GM19328 (cell line): ENCODE data around the gene TP53I13.

ENCODE experiments used
- ATAC-seq: cut with Tn5 transposase; IDR thresholded peaks from one replicate; pipeline ENCODE4 v1.9.1; 2021; ENCODE audit warnings: mild to moderate bottlenecking, moderate library complexity; ENCODE audit not compliant: unreplicated experiment

The TP53I13 gene

DNA sequence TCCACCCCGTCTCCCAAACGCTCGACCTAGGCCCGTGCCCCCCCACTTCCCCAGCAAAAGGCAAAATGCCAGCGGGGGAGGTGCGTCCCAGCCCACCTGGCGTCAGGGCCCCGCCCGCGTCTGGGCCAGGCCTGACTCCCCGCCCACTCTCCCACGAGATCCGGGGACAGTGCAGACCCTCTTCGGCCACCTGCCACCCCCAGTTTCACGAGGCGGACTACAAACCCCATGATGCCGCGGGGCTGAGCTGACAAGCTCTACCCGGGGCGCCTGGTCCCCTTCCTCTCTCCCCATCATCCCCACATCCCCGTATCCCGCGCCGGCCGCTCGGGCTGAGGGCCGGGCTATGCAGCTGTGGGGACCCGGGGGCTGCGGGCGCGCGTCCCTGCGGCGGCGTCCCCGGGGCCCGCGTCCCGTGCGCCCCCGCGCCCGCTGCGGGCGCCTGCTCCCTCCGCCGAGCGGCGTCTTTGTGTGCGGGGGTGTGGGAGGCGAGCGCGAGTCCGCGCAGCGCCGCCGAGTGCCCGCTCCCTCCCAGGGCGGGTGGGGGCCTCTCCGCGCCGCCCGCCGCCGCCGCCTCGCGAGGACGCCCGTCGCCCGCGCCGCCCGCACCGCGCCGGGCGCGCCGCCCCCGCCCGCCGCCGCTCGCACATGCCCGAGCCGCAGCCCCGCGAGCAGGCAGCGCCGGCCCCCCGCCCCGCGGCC is 24.5 kb downstream of the TP53I13 start, which contains the start of gene ANKRD13B:
TSS of gene ANKRD13B (plus strand) at position 283 of the 702 bp plus-strand sequence. CDS start 490 bp downstream, outside the sequence.
- ATAC-seq, result no peak

DNA sequence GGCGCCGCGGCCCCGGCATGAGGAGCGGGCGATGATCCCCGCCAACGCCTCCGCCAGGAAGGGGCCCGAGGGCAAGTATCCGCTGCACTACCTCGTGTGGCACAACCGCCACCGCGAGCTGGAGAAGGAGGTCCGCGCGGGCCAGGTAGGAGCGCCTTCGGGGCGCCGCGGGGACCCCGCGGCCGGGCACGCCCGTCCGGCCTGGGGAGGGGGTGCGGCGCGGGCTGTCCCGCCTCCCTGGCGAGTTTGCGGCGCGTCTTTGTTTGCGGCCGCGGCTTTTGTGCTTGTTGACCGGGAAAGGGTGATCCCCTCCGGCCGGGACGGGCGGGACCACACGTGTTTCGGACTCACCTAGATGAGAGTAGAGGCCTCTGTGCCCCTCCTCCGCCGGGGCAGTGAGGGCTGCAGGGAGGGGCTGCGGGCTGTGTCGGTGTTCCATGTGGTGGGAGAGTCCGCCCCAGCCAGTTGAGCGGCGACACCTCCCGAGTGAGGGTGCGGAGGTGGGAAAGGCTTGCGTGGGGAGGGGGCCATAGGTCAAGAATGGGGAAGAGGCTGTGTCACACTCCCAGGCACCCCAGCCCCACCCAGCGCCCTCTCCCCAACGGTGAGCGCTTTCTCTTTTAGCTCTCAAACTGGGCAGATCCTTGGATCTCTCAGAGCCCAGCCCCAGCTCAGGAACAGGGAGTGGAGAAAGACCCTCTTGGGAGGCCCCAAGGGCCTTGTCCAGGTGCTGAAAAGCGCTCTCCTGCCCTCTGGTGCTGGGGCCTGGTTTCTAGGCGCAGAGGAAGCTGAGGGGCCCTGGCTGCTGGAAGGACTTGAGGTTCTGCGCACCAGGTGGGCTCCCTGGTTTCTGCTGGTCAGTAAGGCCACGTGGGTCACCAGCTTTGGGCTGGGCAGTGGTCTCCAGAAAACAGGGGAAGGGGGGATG is 25.4 kb downstream of the TP53I13 start:
- no peak for ATAC-seq

DNA sequence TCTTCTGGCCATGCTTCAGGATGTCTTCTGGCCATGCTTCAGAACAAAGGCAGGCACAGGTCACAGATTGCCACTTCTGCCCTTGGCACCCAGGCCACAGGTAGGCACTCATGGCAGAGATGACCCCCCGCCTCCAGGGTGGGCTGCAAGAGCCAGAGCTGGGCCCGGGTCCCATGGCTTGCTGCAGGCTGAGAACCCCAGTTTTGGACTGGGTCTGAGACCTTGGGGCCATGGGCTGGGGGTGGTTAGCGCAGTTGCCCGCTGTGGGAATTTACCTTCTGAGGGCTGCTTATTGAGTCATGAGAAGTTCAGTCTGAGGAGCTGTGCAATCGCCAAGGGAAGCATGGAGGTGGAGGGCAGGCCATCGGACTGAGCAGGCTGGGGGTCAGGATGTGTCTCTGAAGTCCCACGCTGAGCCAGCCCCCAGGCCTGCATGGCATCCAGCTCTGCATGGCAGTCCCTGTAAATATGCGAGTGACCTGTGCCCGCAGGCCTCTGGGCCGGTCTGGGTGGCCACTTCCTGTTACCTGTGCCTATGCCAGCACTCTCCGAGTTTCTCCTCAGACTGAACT is 26.1 kb downstream of the TP53I13 start:
- ATAC-seq, result no peak

DNA sequence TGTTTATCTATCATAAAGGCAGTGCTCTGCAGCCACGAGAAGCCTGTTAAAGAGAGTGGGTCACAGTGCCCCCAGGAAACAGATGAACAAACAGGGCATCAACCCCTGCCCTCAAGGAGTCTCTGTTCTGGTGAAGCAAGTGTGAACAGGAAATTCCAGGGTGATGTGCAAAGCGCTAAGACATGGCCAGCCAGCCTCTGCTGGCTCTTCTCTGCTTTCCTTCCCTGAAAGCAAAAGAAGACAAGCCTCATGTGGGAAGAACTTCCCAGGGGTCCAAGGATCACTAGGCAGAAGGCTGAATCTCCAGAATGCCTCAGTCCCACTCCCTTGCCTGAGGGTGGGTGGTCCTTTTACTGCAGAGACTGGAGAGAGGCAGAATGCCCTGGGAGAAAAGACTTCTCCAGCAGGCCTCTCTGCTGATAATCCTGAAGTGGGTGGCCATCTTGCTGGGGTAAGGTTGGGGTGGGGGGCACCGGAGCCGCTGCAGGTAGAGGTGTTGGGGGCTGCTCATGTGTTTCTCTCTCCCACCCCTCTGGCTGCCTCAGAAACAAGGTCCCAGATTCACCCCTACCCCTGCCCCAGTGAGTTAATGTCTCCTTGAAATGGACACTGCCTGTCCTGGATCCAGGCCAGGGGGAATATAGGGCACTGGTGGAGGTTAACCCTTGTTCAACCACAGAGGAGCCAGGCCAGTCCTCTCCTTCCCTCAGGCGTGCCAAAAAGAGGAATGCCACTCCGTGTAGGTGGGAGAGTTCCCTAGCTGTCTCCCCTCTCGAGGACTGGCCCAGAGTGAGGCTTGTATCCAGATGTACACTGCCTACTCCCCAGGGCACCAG is 26.8 kb downstream of the TP53I13 start:
- no peak for ATAC-seq

DNA sequence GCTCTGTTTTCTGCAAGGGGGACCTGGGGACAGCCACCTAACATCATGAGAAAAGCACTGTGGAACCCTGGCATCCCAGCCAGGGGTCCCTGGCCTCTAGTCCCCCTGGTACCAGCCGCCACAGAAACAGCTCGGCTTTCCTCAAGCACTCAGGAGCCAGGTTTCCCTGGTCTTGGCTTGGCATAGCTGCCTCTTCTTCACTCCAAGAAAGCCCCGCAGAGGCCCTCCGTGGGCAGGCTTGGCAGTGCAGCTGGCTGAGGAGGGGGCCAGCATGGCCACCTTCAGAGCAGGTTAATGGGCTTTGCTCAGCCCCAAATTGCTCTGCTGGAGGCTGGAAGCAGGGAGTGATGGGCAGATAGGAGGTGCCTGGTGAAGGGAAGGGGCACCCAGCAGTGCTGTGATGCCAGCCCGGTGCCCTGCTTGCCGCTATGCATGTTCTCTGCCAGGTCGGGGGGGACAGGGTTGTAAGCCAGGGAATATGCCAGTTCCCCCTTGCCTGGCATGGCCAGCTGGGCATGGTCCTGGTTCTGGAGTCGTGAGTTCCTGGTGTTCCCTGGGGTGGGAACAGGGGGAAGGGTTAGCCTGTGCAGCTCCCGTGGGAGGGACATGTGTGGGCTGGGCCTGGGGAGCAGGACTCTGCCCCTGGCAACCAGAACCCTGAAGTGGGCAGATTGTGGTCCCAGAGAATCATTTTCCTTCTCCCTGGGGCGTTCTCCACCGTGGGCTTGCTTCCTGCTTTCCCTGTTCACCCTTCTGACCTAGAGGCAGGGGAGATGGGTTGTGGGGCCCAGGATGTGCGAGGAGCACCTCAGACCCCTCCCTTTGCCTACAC is 27.7 kb downstream of the TP53I13 start:
- ATAC-seq, result no peak

DNA sequence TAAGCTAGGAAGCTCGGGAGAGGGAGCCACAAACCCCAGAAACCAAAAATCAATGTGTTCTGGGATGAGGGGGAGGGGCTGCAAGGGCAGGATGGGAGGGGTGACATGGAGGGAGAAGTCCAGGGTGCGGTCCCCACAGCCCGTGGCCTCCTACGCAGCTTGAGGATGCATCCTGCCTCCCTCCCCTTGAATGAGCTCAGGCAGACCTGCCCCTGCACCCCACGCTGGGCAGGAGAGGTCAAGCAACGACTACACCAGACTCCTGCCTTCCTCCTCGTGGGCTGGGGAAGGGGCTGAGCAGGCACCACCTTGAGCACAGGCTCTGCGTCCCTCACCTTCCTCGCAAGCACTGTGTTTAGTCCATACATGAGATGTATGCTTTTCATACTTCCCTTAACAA is 28.3 kb downstream of the TP53I13 start:
- ATAC-seq, result no peak

DNA sequence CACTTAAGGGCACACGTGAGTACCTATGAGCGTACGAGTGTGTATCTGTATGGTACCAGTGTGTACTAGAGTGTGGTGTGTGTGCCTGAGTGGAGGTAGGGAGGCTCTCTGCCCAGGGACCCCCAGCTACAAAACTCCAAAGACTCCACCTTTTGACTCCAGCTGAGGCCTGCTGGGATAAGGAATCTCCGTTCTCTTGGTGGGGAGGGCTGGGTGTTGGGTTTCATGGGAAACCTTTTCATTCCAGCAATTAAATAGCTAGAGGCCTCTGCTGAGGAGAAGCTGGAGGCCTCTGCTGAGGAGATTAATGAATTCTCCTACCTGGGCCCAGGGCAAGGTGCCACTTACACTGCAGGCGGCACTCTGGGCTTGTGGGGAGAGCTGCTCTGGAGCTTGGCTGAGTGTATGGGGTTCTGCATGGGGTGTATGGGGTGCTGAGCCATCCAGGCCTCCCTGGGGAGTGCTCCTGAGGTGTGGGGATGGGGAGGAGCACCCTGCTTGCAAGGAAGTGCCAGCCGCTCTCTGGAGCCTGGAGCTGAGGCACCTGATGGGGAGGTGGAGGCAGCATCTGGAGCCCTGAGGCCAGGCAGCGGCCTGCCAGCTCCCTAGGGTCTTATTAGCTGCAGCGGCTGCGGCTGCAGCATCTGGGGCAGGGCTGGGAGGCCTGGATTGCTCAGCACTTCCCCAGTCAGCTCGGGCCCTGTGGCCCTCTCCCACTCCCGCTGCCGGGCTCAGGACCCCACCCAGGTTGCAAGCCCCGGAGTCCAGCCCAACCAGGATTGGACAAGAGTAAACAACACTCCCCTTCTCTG is 29.1 kb downstream of the TP53I13 start:
- ATAC-seq, result no peak

DNA sequence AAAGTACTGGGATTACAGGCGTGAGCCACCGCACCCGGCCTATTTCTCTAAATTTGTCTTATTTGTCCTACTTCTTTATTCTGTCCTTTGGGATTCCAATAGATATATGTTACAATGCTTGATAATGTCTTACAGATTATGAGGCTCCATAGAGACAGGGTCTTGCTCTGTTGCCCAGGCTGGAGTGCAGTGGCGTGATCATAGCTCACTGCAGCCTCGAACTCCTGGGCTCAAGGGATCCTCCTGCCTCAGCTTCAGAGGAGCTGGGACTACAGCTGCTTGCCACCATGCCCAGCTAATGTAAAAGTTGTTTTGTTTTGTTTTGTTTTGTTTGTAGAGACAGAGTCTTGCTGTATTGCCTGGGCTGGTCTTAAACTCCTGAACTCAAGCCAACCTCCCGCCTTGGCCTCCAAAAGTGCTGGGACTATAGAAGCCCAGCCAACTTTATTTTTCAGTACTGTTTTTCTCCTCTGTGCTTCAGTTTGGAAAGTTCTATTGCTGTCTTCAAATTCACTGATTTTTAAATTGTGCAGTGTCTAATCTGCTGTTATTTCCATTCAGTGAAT is 34.7 kb downstream of the TP53I13 start:
- no peak for ATAC-seq

DNA sequence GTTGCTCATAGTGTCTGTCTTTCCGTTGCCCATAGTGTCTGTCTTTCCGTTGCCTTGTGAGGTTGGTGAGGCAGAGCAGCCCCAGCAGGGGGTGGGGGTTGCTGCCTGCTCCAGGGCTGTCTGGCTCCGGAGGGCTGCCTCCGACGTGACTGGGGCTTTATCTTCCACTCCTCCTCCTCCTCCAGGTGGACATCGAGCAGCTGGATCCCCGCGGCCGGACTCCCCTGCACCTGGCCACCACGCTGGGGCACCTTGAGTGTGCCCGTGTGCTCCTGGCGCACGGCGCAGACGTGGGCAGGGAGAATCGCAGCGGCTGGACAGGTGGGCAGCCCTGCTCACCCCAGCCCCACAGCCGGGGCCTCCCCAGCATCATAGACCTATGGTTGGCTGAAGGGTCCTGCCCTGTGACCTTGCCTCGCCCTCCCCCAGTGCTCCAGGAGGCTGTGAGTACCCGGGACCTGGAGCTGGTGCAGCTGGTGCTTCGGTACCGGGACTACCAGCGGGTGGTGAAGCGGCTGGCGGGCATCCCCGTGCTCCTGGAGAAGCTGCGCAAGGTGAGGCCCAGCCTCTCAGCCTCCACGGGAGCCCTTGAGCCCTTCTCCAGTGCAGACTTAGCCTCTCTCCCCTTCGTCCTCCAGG is 39.2 kb downstream of the TP53I13 start:
- no peak for ATAC-seq

DNA sequence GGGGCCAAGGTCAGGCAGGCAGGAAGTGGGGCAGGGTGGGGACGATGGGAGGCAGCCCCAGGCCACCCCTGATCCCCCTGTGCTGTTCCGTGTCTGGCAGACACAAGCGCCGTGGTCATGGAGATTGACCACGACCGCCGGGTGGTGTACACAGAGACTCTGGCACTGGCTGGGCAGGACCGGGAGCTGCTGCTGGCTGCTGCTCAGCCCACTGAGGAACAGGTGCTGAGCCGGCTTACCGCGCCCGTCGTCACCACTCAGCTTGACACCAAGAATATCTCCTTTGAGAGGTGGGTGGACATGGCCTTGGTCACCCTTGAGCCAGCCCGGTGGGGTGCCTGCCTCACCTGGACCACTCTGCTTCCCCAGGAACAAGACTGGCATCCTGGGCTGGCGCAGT is 40.5 kb downstream of the TP53I13 start:
- no peak for ATAC-seq

DNA sequence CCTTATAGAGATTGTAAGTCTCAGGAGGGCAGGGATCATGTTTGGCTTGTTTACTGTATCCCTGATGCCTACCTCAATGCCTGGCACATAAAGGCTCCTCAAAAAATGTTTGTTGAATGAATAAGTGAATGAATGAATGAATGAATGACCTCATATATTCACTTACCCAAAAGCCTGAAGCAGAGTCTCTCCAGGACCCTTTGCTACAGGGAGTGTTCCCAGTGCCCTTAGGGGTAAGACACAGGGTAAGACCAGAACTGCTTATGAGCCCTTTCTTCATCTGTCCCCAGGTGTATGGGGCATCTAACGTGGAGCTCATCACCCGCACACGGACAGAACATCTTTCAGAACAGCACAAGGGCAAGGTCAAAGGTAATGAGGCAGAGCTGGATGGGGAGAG is 41.9 kb downstream of the TP53I13 start:
- no peak for ATAC-seq

DNA sequence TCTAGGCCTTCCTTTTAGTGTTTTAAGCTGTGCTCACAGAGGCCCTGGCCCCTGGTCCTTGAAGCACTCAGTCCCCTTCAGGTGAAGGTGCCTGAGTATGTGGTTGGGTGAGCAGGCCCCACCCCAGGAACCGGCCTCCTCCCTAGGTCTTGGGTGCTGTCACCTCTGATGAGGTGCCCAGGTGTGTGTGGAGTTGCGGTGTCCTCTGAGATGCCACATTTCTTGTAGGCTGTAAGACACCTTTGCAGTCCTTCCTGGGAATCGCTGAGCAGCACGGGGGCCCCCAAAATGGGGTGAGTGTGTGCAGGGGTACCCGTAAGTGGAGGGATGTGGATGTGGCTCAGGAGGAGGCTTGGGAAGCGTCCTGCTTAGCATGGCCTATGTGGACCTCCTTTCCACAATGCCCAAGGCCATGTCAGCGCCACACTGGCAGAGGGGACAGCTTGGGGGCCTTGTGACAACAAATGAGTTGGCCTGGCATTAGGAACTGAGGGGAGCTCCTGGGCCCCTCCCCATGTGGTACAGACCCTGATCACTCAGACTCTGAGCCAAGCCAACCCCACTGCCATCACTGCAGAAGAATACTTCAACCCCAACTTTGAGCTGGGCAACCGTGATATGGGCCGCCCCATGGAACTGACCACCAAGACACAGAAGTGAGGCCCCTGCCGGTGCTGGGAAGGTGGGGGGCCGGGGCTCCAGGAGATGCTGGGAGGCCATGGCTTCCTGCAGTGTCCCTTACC is 43.0 kb downstream of the TP53I13 start:
- ATAC-seq, result no peak

DNA sequence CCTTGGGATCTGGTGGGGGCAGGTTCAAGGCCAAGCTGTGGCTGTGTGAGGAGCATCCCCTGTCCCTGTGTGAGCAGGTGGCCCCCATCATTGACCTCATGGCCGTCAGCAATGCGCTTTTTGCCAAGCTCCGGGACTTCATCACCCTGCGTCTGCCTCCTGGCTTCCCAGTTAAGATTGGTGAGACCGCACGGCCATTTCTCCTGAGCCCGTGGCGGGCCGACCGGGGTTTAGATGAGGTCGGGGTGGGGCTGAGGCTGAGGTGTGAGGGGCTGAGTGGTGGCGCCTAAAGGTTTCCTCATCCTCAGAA is 43.5 kb downstream of the TP53I13 start:
- ATAC-seq, result no peak

DNA sequence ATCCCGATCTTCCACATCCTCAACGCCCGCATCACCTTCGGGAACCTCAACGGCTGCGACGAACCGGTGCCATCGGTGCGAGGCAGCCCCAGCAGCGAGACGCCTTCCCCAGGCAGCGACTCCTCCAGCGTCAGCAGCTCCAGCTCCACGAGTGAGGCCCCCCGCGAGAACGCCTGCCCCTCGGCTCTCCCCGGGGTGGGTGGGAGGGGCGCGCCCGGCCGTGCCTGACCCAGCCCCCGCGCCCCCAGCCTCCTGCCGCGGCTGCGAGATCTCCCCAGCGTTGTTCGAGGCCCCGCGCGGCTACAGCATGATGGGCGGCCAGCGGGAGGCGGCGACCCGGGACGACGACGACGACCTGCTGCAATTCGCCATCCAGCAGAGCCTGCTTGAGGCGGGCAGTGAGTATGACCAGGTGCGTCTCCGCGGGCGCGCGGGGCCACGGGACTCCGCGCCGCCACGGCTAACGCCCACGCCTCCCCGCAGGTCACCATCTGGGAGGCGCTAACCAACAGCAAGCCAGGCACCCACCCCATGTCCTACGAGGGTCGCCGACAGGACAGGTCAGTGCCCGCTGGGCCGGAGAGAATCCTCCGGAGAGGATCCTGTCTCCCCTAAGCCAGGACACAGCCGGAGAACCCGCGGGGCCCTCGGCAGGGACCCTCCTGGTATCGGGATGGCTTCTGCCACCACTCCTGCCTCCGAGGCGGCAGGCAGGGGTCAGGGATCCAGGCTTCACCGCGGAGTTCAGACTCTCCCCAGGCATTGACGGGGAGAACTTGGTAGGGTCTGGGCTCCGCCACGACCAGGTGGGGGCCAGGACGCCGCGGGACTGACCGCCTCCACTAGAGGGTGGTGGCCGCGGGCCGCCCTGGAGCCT is 44.1 kb downstream of the TP53I13 start:
- no peak for ATAC-seq

DNA sequence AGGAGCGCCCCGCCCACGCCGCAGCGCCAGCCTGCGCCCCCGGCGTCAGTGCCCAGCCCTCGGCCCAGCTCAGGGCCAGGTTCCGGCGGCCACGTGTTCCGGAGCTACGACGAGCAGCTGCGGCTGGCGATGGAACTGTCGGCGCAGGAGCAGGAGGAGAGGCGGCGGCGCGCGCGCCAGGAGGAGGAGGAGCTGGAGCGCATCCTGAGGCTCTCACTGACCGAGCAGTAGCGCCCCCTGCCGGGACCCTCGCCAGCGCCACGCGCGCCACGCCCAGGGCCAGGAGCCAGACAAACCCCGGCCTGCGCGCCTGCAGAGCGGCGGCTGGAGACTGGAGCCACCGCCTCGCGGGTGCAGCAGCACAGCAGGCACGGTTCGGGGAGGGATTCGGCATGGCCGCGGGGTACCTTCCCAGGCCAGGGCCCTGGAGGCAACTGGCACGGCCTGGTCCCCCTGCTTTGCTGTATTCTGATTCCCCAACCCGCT is 44.9 kb downstream of the TP53I13 start:
- no peak for ATAC-seq

DNA sequence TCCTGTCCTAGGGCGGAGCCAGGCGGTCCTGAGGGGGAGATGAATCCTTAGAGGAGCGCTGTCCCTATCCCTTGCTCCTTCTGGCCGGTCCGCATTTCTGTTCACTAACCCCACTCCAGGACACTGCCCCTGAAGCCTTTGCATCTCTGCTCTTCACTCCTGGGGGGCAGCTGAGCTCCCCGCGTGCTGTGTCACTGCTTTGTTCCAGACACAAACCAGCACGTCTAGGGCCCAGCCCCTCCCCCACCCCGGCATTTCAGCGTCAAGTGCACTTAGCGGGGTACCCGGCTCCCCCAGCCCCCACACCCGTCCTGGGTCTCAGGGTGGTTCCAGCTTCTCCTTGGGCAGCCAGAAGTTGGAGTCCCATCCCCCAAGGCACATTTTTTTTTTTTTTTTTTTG is 45.4 kb downstream of the TP53I13 start:
- ATAC-seq, result no peak
